IPS-15b (cell line): ENCODE measurements around the gene STAM2.
"Not testable (repeated sequence)": the region's sequence is repeated elsewhere in the genome, so short reads cannot be mapped to it uniquely, and the experiment has no call there.

Source experiments
- H3K27me3 ChIP-seq: one replicate; pipeline ENCODE4 v1.6.1; 2013; ENCODE audit warnings: low read length; ENCODE audit not compliant: control insufficient read depth, insufficient read depth
- H3K36me3 ChIP-seq: one replicate; pipeline ENCODE4 v1.6.1; 2013; ENCODE audit warnings: low read length; ENCODE audit not compliant: control insufficient read depth, insufficient read depth
- H3K4me1 ChIP-seq: one replicate; pipeline ENCODE4 v1.6.1; 2013; ENCODE audit warnings: mild to moderate bottlenecking, low read length; ENCODE audit not compliant: control insufficient read depth, insufficient read depth
- H3K4me3 ChIP-seq: one replicate; pipeline ENCODE4 v1.5.1; 2013; ENCODE audit warnings: low read depth, low read length
- H3K9ac ChIP-seq: one replicate; pipeline ENCODE4 v1.6.1; 2013; ENCODE audit warnings: low read depth, mild to moderate bottlenecking, low read length
- H3K9me3 ChIP-seq: one replicate; pipeline ENCODE4 v1.6.1; 2013; ENCODE audit warnings: mild to moderate bottlenecking, low read length; ENCODE audit not compliant: control insufficient read depth, insufficient read depth

Gene STAM2

GRCh38 chr2:152175368-152176112 is at the start of gene STAM2:
Gene STAM2 (minus strand): TSS chr2:152175763. CDS start chr2:152175642, 121 bp downstream.
- H3K9me3 ChIP-seq = no peaks in the 10 kb centered on the region
- H3K36me3 ChIP-seq = no peaks in the 10 kb centered on the region
- H3K4me1 ChIP-seq = no peaks in the 10 kb centered on the region
- no peaks in the 10 kb centered on the region for H3K27me3 ChIP-seq
- H3K9ac ChIP-seq = peak within 1 kb of the TSS; percentile 93
- H3K4me3 ChIP-seq = peak within 1 kb of the TSS; percentile 95

GRCh38 chr2:152223977-152224376 is 48.4 kb upstream of the STAM2 start:
- H3K4me3 ChIP-seq = no peak overlapping the region
- H3K4me1 ChIP-seq = peaks cover 3% of the 10 kb centered on the region
- no peaks in the 10 kb centered on the region for H3K9me3 ChIP-seq
- no peaks in the 10 kb centered on the region for H3K36me3 ChIP-seq
- no peaks in the 10 kb centered on the region for H3K27me3 ChIP-seq
- H3K9ac ChIP-seq = no peak overlapping the region

GRCh38 chr2:152222975-152223637 is 47.5 kb upstream of the STAM2 start:
- H3K9me3 ChIP-seq = no peaks in the 10 kb centered on the region
- H3K9ac ChIP-seq = no peak overlapping the region
- no peaks in the 10 kb centered on the region for H3K36me3 ChIP-seq
- no peaks in the 10 kb centered on the region for H3K27me3 ChIP-seq
- H3K4me3 ChIP-seq = no peak overlapping the region
- H3K4me1 ChIP-seq = peaks cover 1% of the 10 kb centered on the region

- no peak overlapping the region for H3K9ac ChIP-seq
- H3K36me3 ChIP-seq = no peaks in the 10 kb centered on the region
- H3K27me3 ChIP-seq = no peaks in the 10 kb centered on the region
- no peaks in the 10 kb centered on the region for H3K9me3 ChIP-seq
- no peak overlapping the region for H3K4me3 ChIP-seq
- no peaks in the 10 kb centered on the region for H3K4me1 ChIP-seq
These were observed 46.3 kb upstream of the STAM2 start for GRCh38 chr2:152221839-152222238.

GRCh38 chr2:152219077-152219828 is 43.7 kb upstream of the STAM2 start:
- Histone ChIP-seq H3K27me3 (no peaks in the 10 kb centered on the region), H3K4me1 (no peaks in the 10 kb centered on the region), H3K9me3 (no peaks in the 10 kb centered on the region), H3K9ac (no peak overlapping the region), H3K36me3 (no peaks in the 10 kb centered on the region), H3K4me3 (no peak overlapping the region)

DNA sequence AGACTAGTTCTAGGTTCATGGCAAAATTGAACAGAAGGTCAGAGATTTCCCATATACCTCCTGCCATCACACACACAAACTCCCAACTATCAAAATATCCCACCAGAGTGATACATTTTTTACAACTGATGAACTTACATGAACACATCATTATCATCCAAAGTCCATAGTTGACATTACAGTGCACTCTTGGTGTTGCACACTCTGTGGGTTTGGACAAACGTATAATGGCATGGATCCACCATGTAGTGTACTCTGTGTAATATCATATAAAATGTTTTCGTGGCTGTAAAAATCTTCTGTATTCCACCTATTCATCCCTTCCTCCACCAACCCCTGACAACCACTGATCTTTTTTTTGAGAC is 25.9 kb upstream of the STAM2 start:
- no peak overlapping the region for H3K9ac ChIP-seq
- H3K27me3 ChIP-seq = no peaks in the 10 kb centered on the region
- no peak overlapping the region for H3K4me3 ChIP-seq
- no peaks in the 10 kb centered on the region for H3K36me3 ChIP-seq
- peaks cover 7% of the 10 kb centered on the region for H3K4me1 ChIP-seq
- no peaks in the 10 kb centered on the region for H3K9me3 ChIP-seq

GRCh38 chr2:152200565-152201465 is 25.3 kb upstream of the STAM2 start:
- no peak overlapping the region for H3K4me3 ChIP-seq
- H3K9me3 ChIP-seq = no peaks in the 10 kb centered on the region
- H3K9ac ChIP-seq = no peak overlapping the region
- peaks cover 7% of the 10 kb centered on the region for H3K4me1 ChIP-seq
- H3K36me3 ChIP-seq = no peaks in the 10 kb centered on the region
- no peaks in the 10 kb centered on the region for H3K27me3 ChIP-seq

- Histone ChIP-seq H3K4me1 (peaks cover 7% of the 10 kb centered on the region), H3K4me3 (no peak overlapping the region), H3K36me3 (no peaks in the 10 kb centered on the region), H3K9ac (no peak overlapping the region), H3K9me3 (no peaks in the 10 kb centered on the region), H3K27me3 (no peaks in the 10 kb centered on the region)
These were observed 24.5 kb upstream of the STAM2 start for GRCh38 chr2:152200101-152200500.

GRCh38 chr2:152198499-152198898 is 22.9 kb upstream of the STAM2 start:
- Histone ChIP-seq H3K4me1 (peaks cover 7% of the 10 kb centered on the region), H3K9ac (no peak overlapping the region), H3K36me3 (no peaks in the 10 kb centered on the region), H3K9me3 (no peaks in the 10 kb centered on the region), H3K27me3 (no peaks in the 10 kb centered on the region), H3K4me3 (no peak overlapping the region)

DNA sequence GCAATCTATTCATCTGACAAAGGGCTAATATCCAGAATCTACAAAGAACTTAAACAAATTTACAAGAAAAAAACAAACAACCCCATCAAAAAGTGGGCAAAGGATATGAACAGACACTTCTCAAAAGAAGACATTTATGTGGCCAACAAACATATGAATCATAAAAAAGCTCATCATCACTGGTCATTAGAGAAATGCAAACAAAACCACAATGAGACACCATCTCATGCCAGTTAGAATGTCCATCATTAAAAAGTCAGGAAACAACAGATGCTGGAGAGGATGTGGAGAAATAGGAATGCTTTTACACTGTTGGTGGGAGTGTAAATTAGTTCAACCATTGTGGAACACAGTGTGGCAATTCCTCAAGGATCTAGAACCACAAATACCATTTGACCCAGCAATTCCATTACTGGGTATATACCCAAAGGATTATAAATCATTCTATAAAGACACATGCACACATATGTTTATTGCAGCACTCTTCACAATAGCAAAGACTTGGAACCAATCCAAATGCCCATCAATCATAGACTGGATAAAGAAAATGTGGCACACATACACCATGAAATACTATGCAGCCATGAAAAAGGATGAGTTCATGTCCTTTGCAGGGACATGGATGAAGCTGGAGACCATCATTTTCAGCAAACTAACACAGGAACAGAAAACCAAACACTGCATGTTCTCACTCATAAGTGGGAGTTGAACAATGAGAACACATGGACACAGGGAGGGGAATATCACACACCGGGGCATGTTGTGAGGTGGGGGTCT is 22.1 kb upstream of the STAM2 start:
- H3K36me3 ChIP-seq, H3K4me3 ChIP-seq, H3K27me3 ChIP-seq, H3K4me1 ChIP-seq, H3K9me3 ChIP-seq, H3K9ac ChIP-seq: not testable (repeated sequence)
